GM12892 (cell line): Measurements from ENCODE around the gene C1QL1.

Source experiments
- POLR2AphosphoS5 ChIP-seq: IDR thresholded peaks from 2 replicates; pipeline ENCODE4 v1.6.1; 2011; ENCODE audit warnings: low read depth, low read length, control low read depth
- TAF1 ChIP-seq: IDR thresholded peaks from 2 replicates; pipeline ENCODE4 v1.6.1; 2011; ENCODE audit warnings: low read depth, mild to moderate bottlenecking, control low read depth, low read length, borderline replicate concordance

DNA sequence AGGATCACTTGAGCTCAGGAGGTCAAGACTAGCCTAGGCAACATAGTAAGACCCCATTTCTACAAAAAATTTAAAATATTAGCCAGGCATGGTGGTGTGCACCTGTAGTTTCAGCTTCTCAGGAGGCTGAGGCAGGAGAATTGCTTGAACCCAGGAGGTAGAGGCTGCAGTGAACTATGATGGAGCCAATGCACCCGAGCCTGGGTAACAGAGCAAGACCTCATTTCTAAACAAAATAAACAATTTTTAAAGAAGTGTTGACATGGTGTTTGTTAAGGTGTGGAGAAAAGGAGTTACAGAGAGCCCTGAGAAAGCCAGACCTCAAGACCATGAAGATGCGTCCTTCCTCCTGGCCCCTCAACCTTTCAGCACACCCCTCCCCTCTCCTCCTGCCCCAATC is 37.6 kb upstream of the C1QL1 start:
- TF ChIP-seq POLR2AphosphoS5 (no peak), TAF1 (no peak)
